Measurements from ENCODE around the gene HOXA3.

The HOXA3 gene

GRCh38 chr7:27082171-27082570 lies 70.2 kb downstream of the HOXA3 start:
- no peak for DNase-seq

- no peak for DNase-seq
Observed at GRCh38 chr7:27080844-27081436, 71.4 kb downstream of the HOXA3 start.

GRCh38 chr7:27079234-27079975 lies 73.0 kb downstream of the HOXA3 start:
- DNase-seq = no peak

GRCh38 chr7:27078616-27079233 lies 73.7 kb downstream of the HOXA3 start:
- no peak for DNase-seq

GRCh38 chr7:27073076-27073475 lies 79.3 kb downstream of the HOXA3 start:
- no peak for DNase-seq

- no peak for DNase-seq
Observed at GRCh38 chr7:27071622-27072390, 80.6 kb downstream of the HOXA3 start.

- no peak for DNase-seq
Observed at GRCh38 chr7:27068259-27068658, 84.1 kb downstream of the HOXA3 start.

GRCh38 chr7:27066148-27066547 lies 86.2 kb downstream of the HOXA3 start:
- no peak for DNase-seq

GRCh38 chr7:27065709-27066108 lies 86.7 kb downstream of the HOXA3 start:
- DNase-seq = no peak

GRCh38 chr7:27064661-27065060 lies 87.7 kb downstream of the HOXA3 start:
- DNase-seq = no peak

- no peak for DNase-seq
Observed at GRCh38 chr7:27064159-27064558, 88.2 kb downstream of the HOXA3 start.

- DNase-seq = no peak
Observed at GRCh38 chr7:27062946-27063345, 89.4 kb downstream of the HOXA3 start.

All from central memory CD4-positive, alpha-beta T cell (primary cell).